Aorta (tissue), 5 donors: ENCODE results near the gene SNRNP70. TPM values are rescaled to one million over a fixed set of nuclear protein-coding genes. Genes with fewer than 3 reads are reported as not detected.

ENCODE experiments used
- ATAC-seq: fragments of 200-7000 bp; cut with Tn5 transposase; one replicate; pipeline ENCODE4 v1.9.1; 2022; ENCODE audit warnings: moderate library complexity; ENCODE audit not compliant: low FRiP score
- DNase-seq, 2 donors: peaks; one replicate each; pipeline ENCODE4 v3.0.0-alpha.2; 2020
- H3K27ac ChIP-seq, 2 donors: one replicate each; pipeline ENCODE4 v1.5.1; 2013; ENCODE audit warnings: low read length in 2 of 2, mild to moderate bottlenecking in 2 of 2, moderate library complexity in 2 of 2, control low read depth in 1 of 2, inconsistent platforms in 1 of 2, low read depth in 1 of 2
- H3K27me3 ChIP-seq, 2 donors: one replicate each; pipeline ENCODE4 v1.6.1; 2013; ENCODE audit warnings: control low read depth in 1 of 2, low read length in 1 of 2, mild to moderate bottlenecking in 1 of 2, moderate library complexity in 1 of 2; ENCODE audit not compliant: insufficient read depth in 2 of 2, control insufficient read depth in 1 of 2
- H3K36me3 ChIP-seq, 2 donors: one replicate each; pipeline ENCODE4 v1.6.1; 2013; ENCODE audit warnings: control low read depth in 1 of 2, low read length in 1 of 2, mild to moderate bottlenecking in 1 of 2; ENCODE audit not compliant: insufficient read depth in 2 of 2, control insufficient read depth in 1 of 2
- H3K4me1 ChIP-seq, 2 donors: one replicate each; pipeline ENCODE4 v1.6.1; 2013; ENCODE audit warnings: low read length in 2 of 2, control low read depth in 1 of 2, mild to moderate bottlenecking in 1 of 2, moderate library complexity in 1 of 2; ENCODE audit not compliant: insufficient read depth in 2 of 2, control insufficient read depth in 1 of 2
- H3K4me3 ChIP-seq, 2 donors: one replicate each; pipeline ENCODE4 v1.5.1; 2013; ENCODE audit warnings: low read length in 2 of 2, control low read depth in 1 of 2, mild to moderate bottlenecking in 1 of 2
- H3K9me3 ChIP-seq: one replicate; pipeline ENCODE4 v1.6.1; 2013; ENCODE audit warnings: mild to moderate bottlenecking, low read length; ENCODE audit not compliant: control insufficient read depth
- WGBS, 2 donors: extraction: QIAGEN DNeasy Blood & Tissue Kit; methylation state at CpG; one replicate each; pipeline ENCODE4 v1.1.7; 2013; 5-methylcytosine and 5-hydroxymethylcytosine counted together
- intact Hi-C, 2 donors: fragments of 100-400 bp; cut with DNase I; formaldehyde crosslinking; loops; one replicate each; pipeline versions ENCODE4 v1.14.2 to v1.15.0; 2022
- polyA plus RNA-seq, 2 donors: library from polyadenylated mRNA; stranded (reverse); fragments of 200-250 nt; gene quantifications; one replicate each; pipeline ENCODE4 v1.2.3, GENCODE V29; 2013
- total RNA-seq, 2 donors: library from RNA; stranded (reverse); fragmentation: NEBNext Ultra II Directional; extraction: Animal tissue kit (Norgen Biotek cat#: 25700); gene quantifications; one replicate each; pipeline ENCODE4 v1.2.1, GENCODE V29; 2021
- donor health status: healthy with polysubstance abuse.
- donor health status: Bipolar disorder and iron deficiency.
- donor health status: DM: no; HTN: no; CAD: no.
- donor health status: DM: no; HTN: no; CAD: no.
- donor health status: DM: yes; HTN: yes; CAD: no.

The SNRNP70 gene
- total and polyA plus RNA-seq, 4 donors: 54.5 to 694 (median 209) TPM

DNA sequence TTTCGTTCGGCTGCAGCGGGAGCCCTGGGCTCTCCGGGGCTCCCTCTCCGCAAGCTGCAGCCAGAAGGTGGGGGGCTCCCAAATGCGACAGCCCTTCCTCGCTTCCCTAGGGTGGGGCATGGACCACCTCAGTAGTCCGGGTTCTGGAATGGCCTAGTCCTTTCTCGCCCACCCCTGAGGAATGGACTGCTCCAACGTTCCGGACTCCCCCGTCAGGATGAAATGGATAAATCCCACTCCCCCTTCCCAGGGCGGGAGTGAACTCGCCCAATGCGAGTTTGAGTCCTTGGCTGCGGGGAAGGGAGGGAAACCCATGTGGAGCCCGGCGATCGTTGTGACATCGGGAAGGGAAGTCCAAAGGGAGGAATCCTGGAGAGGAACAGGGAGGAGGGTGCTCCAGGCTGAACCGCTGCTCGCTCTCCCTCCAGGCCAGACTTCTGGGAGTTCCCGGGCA is 64.4 kb downstream of the SNRNP70 start:
- DNase-seq: peak; percentile 83 to 89
- Histone ChIP-seq H3K27me3 (no peaks in the 10 kb centered on the region), H3K4me3 (peak overlapping the region; percentile 14 to 64), H3K9me3 (no peaks in the 10 kb centered on the region), H3K27ac (peak overlapping the region in 1 of 2 donors; percentile 17), H3K36me3 (no peaks in the 10 kb centered on the region), H3K4me1 (no peaks in the 10 kb centered on the region)
- WGBS, 2 donors: 0% methylated on average over 22 to 23 of the region's 23 CpGs
- peak; percentile 70 for ATAC-seq
- intact Hi-C loops: loop anchor here (2.0 to 10.0 kb wide), 5 partner anchors 31 to 155 kb away; partner anchors contain the start of genes C19orf73 (in 2 of the 2), PPFIA3 (in 2 of the 2), GYS1 (in 1 of the 2) and RUVBL2 (in 1 of the 2)

DNA sequence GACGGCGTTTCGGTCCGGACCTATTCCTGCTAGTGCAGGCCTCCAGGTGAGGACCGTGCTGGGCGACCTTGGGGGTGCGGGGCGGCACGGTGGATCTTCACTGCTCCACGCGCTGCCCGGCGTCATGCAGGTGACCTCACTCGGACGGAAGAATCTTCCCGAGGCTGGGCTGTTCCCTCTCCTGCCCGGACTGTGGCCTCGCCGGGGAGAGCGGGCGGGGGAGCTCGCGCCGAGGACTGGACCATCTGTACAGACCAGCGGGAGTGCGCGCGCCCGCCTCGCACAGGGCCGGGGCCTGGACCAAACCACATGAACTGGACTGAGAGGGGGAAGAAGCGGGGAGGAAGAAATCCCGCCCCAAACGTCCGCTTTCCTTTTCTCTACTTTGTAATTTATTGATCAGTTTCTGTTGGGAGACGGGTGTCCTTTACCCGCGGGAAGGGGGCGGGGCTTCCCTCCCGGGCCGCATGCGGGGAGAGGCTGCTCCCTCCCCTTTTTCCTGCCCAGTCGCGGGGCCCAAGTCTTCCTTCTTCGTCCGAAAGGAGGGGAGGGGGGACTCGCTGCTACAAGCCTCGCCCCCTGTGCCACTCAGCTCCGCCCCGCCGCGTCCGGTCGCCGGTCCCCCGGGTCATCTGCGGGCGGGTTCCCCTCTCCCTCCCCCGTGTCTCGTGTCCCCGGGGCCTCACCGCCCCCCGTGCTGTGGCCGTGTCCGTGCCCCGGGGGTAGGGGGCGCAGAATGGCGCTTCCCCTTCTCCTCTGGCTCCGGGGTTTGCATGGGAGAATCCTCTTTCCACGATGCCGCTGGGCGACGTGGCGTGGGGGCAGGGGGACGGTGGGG is 65.1 kb downstream of the SNRNP70 start:
- Histone ChIP-seq H3K27me3 (no peaks in the 10 kb centered on the region), H3K4me3 (peak overlapping the region; percentile 14 to 64), H3K4me1 (no peaks in the 10 kb centered on the region), H3K36me3 (no peaks in the 10 kb centered on the region), H3K27ac (peak overlapping the region in 1 of 2 donors; percentile 3), H3K9me3 (no peaks in the 10 kb centered on the region)
- peak; percentile 89 to 93 for DNase-seq
- intact Hi-C loops: loop anchor here (2.0 to 5.0 kb wide), 2 partner anchors 32 to 33 kb away; partner anchors contain the start of genes C19orf73 (in 2 of the 2) and PPFIA3 (in 2 of the 2)
- WGBS, 2 donors: 1% methylated on average over 54 to 75 of the region's 75 CpGs
- peak; percentile 87 for ATAC-seq

DNA sequence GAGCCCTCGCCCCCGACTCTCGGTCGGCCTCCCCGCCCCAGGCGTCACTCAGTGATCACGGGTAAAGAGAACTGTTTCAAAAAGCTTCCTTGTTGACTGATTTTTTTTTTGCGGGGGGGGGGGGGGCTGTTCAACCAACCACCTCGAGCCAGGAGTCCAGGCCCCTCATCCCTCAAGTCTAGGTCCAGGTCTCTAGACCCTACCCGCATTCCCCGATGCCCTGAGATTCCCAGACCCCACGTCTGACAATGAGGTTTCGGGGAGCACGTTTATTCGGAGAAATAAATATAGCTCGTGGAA is 65.6 kb downstream of the SNRNP70 start:
- no peak for DNase-seq
- Histone ChIP-seq H3K4me3 (peak overlapping the region; percentile 14 to 64), H3K36me3 (no peaks in the 10 kb centered on the region), H3K27me3 (no peaks in the 10 kb centered on the region), H3K4me1 (no peaks in the 10 kb centered on the region), H3K27ac (no peak overlapping the region), H3K9me3 (no peaks in the 10 kb centered on the region)
- WGBS, 2 donors: 4 to 5% methylated on average over 16 of the region's 16 CpGs
- ATAC-seq: no peak
- intact Hi-C loops: loop anchor here (2.0 to 5.0 kb wide), 2 partner anchors 32 to 34 kb away; partner anchors contain the start of genes C19orf73 (in 2 of the 2) and PPFIA3 (in 2 of the 2)

DNA sequence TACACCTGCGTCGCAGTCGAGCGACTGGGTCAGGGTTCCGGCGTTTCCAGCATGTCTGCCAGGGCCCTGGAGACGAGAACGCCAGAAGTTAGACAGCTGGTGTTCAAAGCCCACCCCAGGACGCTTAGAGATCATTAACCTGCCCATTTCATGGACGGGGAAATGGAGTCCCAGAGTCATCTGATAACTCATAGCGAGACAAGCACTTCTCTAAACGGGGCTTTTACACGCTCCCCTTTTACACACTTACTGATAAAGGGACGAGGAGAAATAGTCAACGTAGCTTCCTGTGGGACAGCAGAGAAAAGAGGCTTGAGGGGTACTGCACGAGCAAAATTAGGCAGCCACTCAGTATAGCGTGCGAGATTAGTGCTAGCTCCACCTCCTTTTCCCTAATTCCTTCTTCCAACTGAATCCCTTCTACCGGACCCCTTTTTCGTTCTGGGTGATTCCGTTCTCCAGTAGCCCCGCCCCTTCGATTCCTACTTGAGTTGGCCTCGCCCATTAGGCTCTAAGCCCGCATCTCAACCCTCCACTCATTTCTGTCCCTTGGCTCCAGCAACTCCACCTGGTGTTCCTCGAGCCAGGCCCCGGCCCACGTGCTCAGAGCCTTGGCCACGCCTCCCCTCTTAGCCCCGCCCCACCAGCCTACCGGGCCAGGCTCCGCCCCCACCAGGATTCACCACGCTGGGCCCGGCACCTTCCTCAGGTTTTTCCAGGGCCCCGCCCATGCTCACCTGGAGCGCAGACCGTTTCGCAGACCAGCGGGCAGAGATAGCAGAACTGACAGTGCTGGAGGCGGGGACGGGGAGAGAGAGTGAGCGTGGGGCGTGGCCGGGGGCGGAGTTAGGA is 66.2 kb downstream of the SNRNP70 start:
- DNase-seq (peak; percentile 66 to 87), ATAC-seq (no peak)
- H3K36me3 ChIP-seq: no peaks in the 10 kb centered on the region
- intact Hi-C loops: loop anchor here (2.0 to 5.0 kb wide), 2 partner anchors 33 to 34 kb away; partner anchors contain the start of genes C19orf73 (in 2 of the 2) and PPFIA3 (in 2 of the 2)
- WGBS, 2 donors: 11 to 12% methylated on average over 45 of the region's 45 CpGs
- H3K4me1 ChIP-seq: no peaks in the 10 kb centered on the region
- H3K27me3 ChIP-seq: no peaks in the 10 kb centered on the region
- H3K4me3 ChIP-seq: no peak overlapping the region
- H3K9me3 ChIP-seq: no peaks in the 10 kb centered on the region
- H3K27ac ChIP-seq: no peak overlapping the region

DNA sequence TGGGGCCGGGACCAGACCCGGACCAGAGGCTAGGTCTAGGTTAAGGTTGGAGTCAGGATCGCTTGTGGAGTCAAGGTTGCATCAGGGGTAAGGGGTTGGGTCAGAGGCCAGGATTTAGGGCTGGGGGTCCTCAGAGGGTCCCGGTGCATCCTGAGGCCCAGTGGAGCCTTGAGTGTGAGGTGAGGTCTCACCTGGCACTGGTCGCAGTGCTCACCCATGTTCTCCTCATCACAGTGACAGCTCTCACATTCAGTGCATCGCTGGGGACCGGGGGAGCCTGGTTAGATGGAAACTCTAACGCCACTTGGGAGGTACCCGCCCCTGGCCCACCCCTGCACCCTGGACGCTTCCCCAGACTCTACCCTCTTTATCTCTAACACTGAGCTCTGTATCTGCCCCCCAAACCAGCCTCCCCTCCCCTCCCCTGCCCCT is 66.9 kb downstream of the SNRNP70 start:
- no peak overlapping the region for H3K27ac ChIP-seq
- no peaks in the 10 kb centered on the region for H3K9me3 ChIP-seq
- no peaks in the 10 kb centered on the region for H3K27me3 ChIP-seq
- ATAC-seq (no peak), DNase-seq (no peak)
- 44 to 46% methylated on average over 10 of the region's 10 CpGs for WGBS, 2 donors
- no peaks in the 10 kb centered on the region for H3K4me1 ChIP-seq
- H3K36me3 ChIP-seq: no peaks in the 10 kb centered on the region
- intact Hi-C loops: loop anchor here in 1 of 2 donors (5.0 kb wide), 1 partner anchor 35 kb away; the partner anchor contains the start of genes C19orf73 and PPFIA3
- H3K4me3 ChIP-seq: no peak overlapping the region

DNA sequence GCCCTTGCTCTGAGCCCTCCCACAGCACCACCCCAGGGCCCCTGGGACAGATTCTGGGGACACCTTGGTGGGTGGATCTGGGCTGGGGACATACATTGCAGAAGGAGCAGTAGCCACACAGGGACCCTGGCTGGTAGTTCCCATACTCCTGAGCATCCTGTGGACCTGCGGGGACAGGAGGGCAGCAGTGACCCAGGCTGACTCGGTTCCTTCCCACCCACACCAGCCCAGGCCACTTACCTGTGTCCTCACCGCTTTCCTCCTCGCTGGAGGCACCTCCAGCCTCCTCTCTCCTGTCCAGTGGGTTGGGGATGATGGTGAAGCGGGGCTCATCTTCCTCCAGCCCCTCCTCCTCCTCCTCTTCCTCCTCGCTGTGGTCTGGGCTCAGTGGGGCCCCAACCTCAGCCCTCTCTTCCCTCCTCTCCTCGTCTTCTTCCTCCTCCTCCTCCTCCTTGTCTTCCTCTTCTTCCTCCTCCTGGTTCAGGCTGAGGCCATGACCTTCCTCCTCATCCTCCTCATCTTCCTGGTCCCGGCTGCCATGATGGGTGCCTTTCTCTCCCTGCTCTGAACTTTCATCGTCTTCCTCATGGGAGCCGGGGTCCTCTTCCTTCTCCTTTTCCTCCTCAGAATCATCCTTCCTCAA is 68.0 kb downstream of the SNRNP70 start:
- intact Hi-C loops: loop anchor here in 1 of 2 donors (5.0 kb wide), 1 partner anchor 36 kb away; the partner anchor contains the start of genes C19orf73 and PPFIA3
- 94 to 95% methylated on average over 10 of the region's 10 CpGs for WGBS, 2 donors
- Histone ChIP-seq H3K9me3 (no peaks in the 10 kb centered on the region), H3K4me1 (no peaks in the 10 kb centered on the region), H3K4me3 (no peak overlapping the region), H3K27me3 (no peaks in the 10 kb centered on the region), H3K27ac (no peak overlapping the region), H3K36me3 (no peaks in the 10 kb centered on the region)
- DNase-seq (no peak), ATAC-seq (no peak)

DNA sequence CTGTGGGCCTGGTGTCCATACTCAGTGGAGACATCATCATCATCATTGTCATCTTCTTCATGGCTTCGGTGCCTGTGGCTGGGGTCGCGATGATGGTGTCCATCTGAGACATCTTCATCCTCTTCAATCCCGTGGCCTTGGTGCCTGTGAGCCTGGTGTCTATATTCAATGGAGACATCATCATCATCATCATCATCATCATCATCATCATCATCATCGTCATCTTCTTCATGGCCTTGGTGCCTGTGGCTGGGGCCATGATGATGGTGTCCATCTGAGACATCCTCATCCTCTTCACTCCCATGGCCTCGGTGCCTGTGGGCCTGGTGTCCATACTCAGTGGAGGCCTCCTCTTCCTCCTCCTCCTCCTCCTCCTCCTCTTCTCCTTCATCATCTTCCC is 69.0 kb downstream of the SNRNP70 start:
- WGBS, 2 donors: 96 to 97% methylated on average over 6 of the region's 6 CpGs
- no peak overlapping the region for H3K27ac ChIP-seq
- intact Hi-C loops: loop anchor here in 1 of 2 donors (5.0 kb wide), 1 partner anchor 37 kb away; the partner anchor contains the start of genes C19orf73 and PPFIA3
- no peaks in the 10 kb centered on the region for H3K4me1 ChIP-seq
- no peaks in the 10 kb centered on the region for H3K36me3 ChIP-seq
- H3K27me3 ChIP-seq: no peaks in the 10 kb centered on the region
- DNase-seq (no peak), ATAC-seq (no peak)
- H3K4me3 ChIP-seq: no peak overlapping the region
- H3K9me3 ChIP-seq: no peaks in the 10 kb centered on the region
